Activated naive CD8-positive, alpha-beta T cell treated with anti-CD3 and anti-CD28 coated beads for 36 hours (primary cell): ENCODE data around the gene ARFIP1. TPM values are rescaled to one million over a fixed set of nuclear protein-coding genes. Genes with fewer than 3 reads are reported as not detected.
A peak's percentile ranks its signal among the peaks of the same experiment; 100 is the strongest.
"Not testable (repeated sequence)": the region's sequence is repeated elsewhere in the genome, so short reads cannot be mapped to it uniquely, and the experiment has no call there.

Experiments
- DNase-seq: peaks from one replicate; pipeline ENCODE4 v3.0.0; 2021
- H3K27ac Mint-ChIP-seq: one replicate; pipeline ENCODE4 v1.8.0; 2022; ENCODE audit warnings: mild to moderate bottlenecking, moderate library complexity, mixed read lengths
- H3K27me3 Mint-ChIP-seq: one replicate; pipeline ENCODE4 v1.8.0; 2022; ENCODE audit warnings: mild to moderate bottlenecking, mixed read lengths
- H3K36me3 Mint-ChIP-seq: one replicate; pipeline ENCODE4 v1.8.0; 2021; ENCODE audit warnings: mild to moderate bottlenecking, mixed read lengths
- H3K4me1 Mint-ChIP-seq: one replicate; pipeline ENCODE4 v1.8.0; 2021; ENCODE audit warnings: mixed read lengths
- H3K4me3 Mint-ChIP-seq: one replicate; pipeline ENCODE4 v1.8.0; 2022; ENCODE audit warnings: mild to moderate bottlenecking, moderate library complexity, mixed read lengths
- H3K9me3 Mint-ChIP-seq: one replicate; pipeline ENCODE4 v1.8.0; 2022; ENCODE audit warnings: mixed read lengths
- total RNA-seq, 2 experiments: library from RNA; stranded (reverse); gene quantifications; one replicate each; pipeline ENCODE4 v1.2.3, GENCODE V29; 2021

ARFIP1 gene
- total RNA-seq: 10 to 100 TPM; 10.3 to 12.1 TPM

GRCh38 chr4:152779513-152780266 lies at the start of gene ARFIP1, which contains the start of gene TIGD4:
TSS of gene ARFIP1 (plus strand) at chr4:152779954. CDS start at chr4:152829634, 49,680 bp downstream.
TSS of gene TIGD4 (minus strand) at chr4:152779730. CDS start at chr4:152771004, 8,726 bp downstream.
- Mint-ChIP-seq H3K27me3 (peaks cover 16% of the 10 kb centered on the region), H3K36me3 (peaks cover 2% of the 10 kb centered on the region), H3K9me3 (no peaks in the 10 kb centered on the region), H3K27ac (peak within 1 kb of the TSS; percentile 84), H3K4me3 (peak within 1 kb of the TSS; percentile 99), H3K4me1 (peaks cover 34% of the 10 kb centered on the region)
- DNase-seq: peak; percentile 96

GRCh38 chr4:152731997-152732396 lies 47.8 kb upstream of the ARFIP1 start:
- Mint-ChIP-seq H3K4me3 (no peak overlapping the region), H3K9me3 (no peaks in the 10 kb centered on the region)

DNA sequence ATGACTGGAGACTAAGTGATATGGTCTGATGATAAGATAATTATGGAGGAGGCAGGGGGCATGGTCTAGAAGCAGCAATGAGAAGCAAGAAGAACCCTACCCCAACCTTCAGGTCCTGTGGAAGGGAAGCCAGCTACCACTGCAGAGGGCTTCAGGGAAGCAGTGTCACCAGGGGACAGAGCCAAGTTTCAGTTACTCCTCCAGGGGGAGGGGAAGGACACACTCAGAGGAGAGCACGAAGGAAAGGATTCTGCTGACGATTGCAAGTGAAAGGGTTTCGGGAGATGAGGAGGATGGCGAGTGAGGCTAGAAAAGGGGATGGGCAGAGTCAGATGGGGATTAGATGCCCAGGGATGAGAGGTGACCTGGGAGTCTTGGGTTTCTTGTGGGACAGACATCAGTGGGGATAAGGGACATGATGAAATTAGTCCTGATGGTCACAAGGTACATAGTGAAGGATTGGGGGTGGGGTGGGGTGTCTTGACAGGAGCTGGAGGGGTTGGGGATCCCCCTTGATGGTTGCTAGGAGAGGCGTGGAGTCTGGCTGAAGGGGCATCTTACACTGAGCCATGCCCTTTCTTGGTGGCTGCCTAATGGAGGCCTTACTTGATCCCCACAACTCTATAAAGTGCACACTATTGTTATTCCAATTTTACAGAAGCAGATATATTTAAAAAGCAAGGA lies 45.6 kb upstream of the ARFIP1 start:
- H3K9me3 Mint-ChIP-seq: no peaks in the 10 kb centered on the region
- H3K4me1 Mint-ChIP-seq: peaks cover 2% of the 10 kb centered on the region
- H3K36me3 Mint-ChIP-seq: no peaks in the 10 kb centered on the region
- H3K27me3 Mint-ChIP-seq: peaks cover 3% of the 10 kb centered on the region
- no peak overlapping the region for H3K4me3 Mint-ChIP-seq
- H3K27ac Mint-ChIP-seq: no peak overlapping the region
- no peak for DNase-seq

More at GRCh38 chr4:152731997-152732396, 47.8 kb upstream of the ARFIP1 start:
- Mint-ChIP-seq H3K36me3 (no peaks in the 10 kb centered on the region), H3K27me3 (peaks cover 3% of the 10 kb centered on the region), H3K4me1 (peaks cover 2% of the 10 kb centered on the region), H3K27ac (no peak overlapping the region)
- DNase-seq: no peak

GRCh38 chr4:152734699-152735050 lies 45.1 kb upstream of the ARFIP1 start:
- H3K4me3 Mint-ChIP-seq: no peak overlapping the region
- peaks cover 3% of the 10 kb centered on the region for H3K27me3 Mint-ChIP-seq
- no peak for DNase-seq
- H3K36me3 Mint-ChIP-seq: no peaks in the 10 kb centered on the region
- H3K4me1 Mint-ChIP-seq: peaks cover 2% of the 10 kb centered on the region
- H3K27ac Mint-ChIP-seq: no peak overlapping the region
- no peaks in the 10 kb centered on the region for H3K9me3 Mint-ChIP-seq

- H3K4me1 Mint-ChIP-seq: peaks cover 2% of the 10 kb centered on the region
- no peaks in the 10 kb centered on the region for H3K9me3 Mint-ChIP-seq
- H3K27ac Mint-ChIP-seq: no peak overlapping the region
- DNase-seq: no peak
- peaks cover 3% of the 10 kb centered on the region for H3K27me3 Mint-ChIP-seq
- no peaks in the 10 kb centered on the region for H3K36me3 Mint-ChIP-seq
- no peak overlapping the region for H3K4me3 Mint-ChIP-seq
Observed at GRCh38 chr4:152735396-152735859, 44.3 kb upstream of the ARFIP1 start.

GRCh38 chr4:152735906-152736305 lies 43.8 kb upstream of the ARFIP1 start:
- Mint-ChIP-seq H3K4me1 (peaks cover 2% of the 10 kb centered on the region), H3K27ac (no peak overlapping the region), H3K4me3 (no peak overlapping the region)

DNA sequence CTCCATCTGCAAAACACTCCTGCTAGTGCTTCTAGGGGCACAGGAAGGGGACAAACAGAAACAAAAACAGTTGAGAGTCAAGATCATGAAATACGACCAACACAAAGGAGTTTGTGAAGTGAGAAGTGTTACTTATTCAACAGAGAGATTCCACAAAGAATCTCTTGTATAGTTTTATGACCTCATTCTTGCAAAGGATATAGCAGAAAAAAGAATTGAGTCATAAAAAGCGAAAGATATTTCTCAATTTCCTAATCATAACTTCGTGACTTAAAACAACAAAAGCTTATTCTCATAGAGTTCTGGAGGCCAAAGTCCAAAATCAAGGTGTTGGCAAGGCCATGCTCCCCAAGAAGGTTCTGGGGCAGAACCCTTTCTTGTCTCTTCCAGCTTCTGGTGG lies 40.9 kb upstream of the ARFIP1 start:
- Mint-ChIP-seq H3K9me3 (no peaks in the 10 kb centered on the region), H3K27ac (no peak overlapping the region), H3K4me3 (no peak overlapping the region), H3K27me3 (peaks cover 3% of the 10 kb centered on the region), H3K4me1 (peaks cover 2% of the 10 kb centered on the region), H3K36me3 (no peaks in the 10 kb centered on the region)
- no peak for DNase-seq

More at GRCh38 chr4:152735906-152736305, 43.8 kb upstream of the ARFIP1 start:
- peaks cover 3% of the 10 kb centered on the region for H3K27me3 Mint-ChIP-seq
- no peaks in the 10 kb centered on the region for H3K36me3 Mint-ChIP-seq
- DNase-seq: no peak
- no peaks in the 10 kb centered on the region for H3K9me3 Mint-ChIP-seq

- no peak overlapping the region for H3K4me3 Mint-ChIP-seq
- no peaks in the 10 kb centered on the region for H3K36me3 Mint-ChIP-seq
- H3K9me3 Mint-ChIP-seq: no peaks in the 10 kb centered on the region
- no peaks in the 10 kb centered on the region for H3K27me3 Mint-ChIP-seq
- no peak overlapping the region for H3K27ac Mint-ChIP-seq
- DNase-seq: no peak
- H3K4me1 Mint-ChIP-seq: no peaks in the 10 kb centered on the region
Observed at GRCh38 chr4:152747444-152747843, 32.3 kb upstream of the ARFIP1 start.

DNA sequence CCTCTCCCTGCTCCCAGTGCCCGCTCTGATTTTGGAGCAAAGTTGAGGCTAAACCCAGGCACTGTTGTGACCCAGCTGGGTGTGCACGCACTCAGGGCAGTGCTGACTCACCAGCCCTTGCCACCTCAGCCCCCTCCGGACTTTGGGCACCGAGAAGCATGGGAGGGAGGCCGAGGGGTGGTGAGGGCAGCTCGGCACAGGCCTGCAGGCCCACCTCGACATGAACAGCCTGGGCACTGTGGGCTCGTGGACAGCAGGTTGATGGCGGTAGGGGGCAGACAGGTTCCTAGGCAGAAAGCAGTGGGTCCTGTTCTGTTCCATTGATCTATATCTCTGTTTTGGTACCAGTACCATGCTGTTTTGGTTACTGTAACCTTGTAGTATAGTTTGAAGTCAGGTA lies 31.1 kb upstream of the ARFIP1 start:
- no peaks in the 10 kb centered on the region for H3K36me3 Mint-ChIP-seq
- no peak overlapping the region for H3K27ac Mint-ChIP-seq
- no peak overlapping the region for H3K4me3 Mint-ChIP-seq
- no peak for DNase-seq
- no peaks in the 10 kb centered on the region for H3K9me3 Mint-ChIP-seq
- H3K4me1 Mint-ChIP-seq: no peaks in the 10 kb centered on the region
- no peaks in the 10 kb centered on the region for H3K27me3 Mint-ChIP-seq

DNA sequence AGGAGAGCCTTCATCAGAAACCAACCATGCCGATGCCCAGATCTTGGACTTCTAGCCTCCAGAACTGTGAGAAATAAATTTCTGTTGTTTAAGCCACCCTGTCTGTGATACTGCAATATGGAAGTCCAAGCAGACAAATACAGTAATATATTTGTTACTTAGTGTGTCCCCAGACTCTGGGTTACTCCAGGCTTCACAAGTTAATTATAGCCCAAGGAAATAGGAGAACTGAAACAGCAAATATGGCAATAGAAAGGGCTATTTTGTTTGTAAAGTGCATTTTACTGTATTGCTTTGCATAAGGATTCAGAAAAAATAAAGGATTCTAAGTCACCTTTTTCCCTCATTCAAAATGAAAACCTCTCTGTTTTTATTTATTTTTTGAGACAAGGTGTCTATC lies 16.0 kb upstream of the ARFIP1 start:
- no peak for DNase-seq
- no peaks in the 10 kb centered on the region for H3K9me3 Mint-ChIP-seq
- H3K36me3 Mint-ChIP-seq: no peaks in the 10 kb centered on the region
- H3K4me1 Mint-ChIP-seq: no peaks in the 10 kb centered on the region
- H3K4me3 Mint-ChIP-seq: no peak overlapping the region
- H3K27me3 Mint-ChIP-seq: peaks cover 6% of the 10 kb centered on the region
- no peak overlapping the region for H3K27ac Mint-ChIP-seq

DNA sequence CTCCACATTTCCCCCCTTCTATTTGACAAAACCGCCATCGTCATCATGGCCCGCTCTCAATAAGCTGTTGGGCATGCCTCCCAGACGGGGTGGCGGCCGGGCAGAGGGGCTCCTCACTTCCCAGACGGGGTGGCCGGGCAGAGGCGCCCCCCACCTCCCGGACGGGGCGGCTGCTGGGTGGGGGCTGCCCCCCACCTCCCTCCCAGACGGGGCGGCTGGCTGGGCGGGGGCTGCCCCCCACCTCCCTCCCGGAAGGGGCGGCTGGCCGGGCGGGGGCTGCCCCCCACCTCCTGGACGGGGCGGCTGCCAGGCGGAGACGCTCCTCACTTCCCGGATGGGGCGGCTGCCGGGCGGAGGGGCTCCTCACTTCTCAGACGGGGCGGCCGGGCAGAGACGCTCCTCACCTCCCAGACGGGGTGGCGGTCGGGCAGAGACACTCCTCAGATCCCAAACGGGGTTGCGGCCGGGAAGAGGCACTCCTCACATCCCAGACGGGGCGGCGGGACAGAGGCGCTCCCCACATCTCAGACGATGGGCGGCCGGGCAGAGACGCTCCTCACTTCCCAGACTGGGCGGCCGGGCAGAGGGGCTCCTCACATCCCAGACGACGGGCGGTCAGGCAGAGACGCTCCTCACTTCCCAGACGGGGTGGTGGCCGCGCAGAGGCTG lies 14.6 kb upstream of the ARFIP1 start:
- H3K27me3 Mint-ChIP-seq, H3K27ac Mint-ChIP-seq, H3K4me1 Mint-ChIP-seq, H3K9me3 Mint-ChIP-seq, H3K4me3 Mint-ChIP-seq, DNase-seq, H3K36me3 Mint-ChIP-seq: not testable (repeated sequence)

DNA sequence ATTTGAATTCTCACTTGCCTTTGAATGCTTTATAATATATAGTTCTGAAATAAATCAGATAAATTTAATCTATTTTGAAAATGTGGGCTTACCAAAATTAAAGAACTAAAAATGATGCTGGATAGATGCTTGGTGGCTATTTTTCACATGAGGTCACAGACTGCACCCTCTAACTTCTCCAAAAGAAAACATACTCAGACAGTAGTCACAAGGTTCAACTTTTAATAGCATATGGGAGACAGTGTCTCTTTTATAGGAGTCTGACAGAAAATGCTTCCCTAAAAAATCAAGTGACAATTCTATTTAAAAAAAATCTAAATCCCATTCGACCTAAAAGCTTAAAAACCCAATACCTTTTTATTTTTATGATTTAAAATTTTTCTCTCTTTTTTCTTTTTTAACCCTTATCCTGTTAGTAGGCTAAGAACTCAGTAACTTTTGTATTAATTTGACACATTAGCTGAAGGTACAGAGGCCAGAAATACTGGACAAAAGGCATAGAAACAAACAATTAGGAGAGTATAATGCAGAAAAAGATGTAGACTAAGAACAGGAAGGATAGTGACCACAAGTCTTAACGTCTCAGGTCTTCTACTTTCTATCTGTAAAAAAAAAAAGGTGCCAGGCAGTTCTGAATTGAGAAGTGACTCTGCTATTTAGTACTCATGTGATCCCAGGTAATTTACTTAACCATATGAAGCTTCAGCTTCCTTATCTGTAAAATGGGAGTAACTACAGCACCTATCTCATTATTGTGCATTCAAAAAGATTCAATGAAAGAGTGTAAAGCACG lies 7.8 kb upstream of the ARFIP1 start:
- no peak overlapping the region for H3K27ac Mint-ChIP-seq
- H3K27me3 Mint-ChIP-seq: peaks cover 8% of the 10 kb centered on the region
- no peak overlapping the region for H3K4me3 Mint-ChIP-seq
- H3K9me3 Mint-ChIP-seq: no peaks in the 10 kb centered on the region
- H3K36me3 Mint-ChIP-seq: no peaks in the 10 kb centered on the region
- no peak for DNase-seq
- peaks cover 3% of the 10 kb centered on the region for H3K4me1 Mint-ChIP-seq

GRCh38 chr4:152773339-152773738 lies 6.4 kb upstream of the ARFIP1 start:
- Mint-ChIP-seq H3K36me3 (no peaks in the 10 kb centered on the region), H3K4me3 (no peak overlapping the region), H3K4me1 (peaks cover 7% of the 10 kb centered on the region), H3K27me3 (peaks cover 16% of the 10 kb centered on the region), H3K9me3 (no peaks in the 10 kb centered on the region), H3K27ac (no peak overlapping the region)
- no peak for DNase-seq

DNA sequence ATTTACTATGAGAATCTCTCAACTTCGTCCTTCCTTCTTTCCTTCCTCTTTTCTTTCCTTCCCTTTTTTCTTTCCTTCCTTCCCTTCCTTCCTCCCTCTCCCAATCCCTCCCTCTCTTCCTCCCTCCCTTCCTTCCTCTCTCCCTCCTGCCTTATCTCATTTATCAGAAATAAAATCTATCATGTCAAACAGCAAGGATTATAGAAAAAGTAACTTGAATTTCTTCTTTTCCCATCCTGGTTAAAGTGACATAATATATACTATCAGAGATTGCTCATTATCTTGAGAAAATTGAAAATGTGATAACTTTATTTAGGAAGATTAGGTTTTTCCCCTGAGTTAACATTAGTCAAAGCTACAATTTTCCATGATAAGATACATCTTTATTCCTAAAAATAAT lies 5.8 kb upstream of the ARFIP1 start:
- Mint-ChIP-seq H3K9me3 (no peaks in the 10 kb centered on the region), H3K4me3 (no peak overlapping the region), H3K36me3 (no peaks in the 10 kb centered on the region), H3K4me1 (peaks cover 12% of the 10 kb centered on the region), H3K27me3 (peaks cover 16% of the 10 kb centered on the region), H3K27ac (no peak overlapping the region)
- DNase-seq: no peak

DNA sequence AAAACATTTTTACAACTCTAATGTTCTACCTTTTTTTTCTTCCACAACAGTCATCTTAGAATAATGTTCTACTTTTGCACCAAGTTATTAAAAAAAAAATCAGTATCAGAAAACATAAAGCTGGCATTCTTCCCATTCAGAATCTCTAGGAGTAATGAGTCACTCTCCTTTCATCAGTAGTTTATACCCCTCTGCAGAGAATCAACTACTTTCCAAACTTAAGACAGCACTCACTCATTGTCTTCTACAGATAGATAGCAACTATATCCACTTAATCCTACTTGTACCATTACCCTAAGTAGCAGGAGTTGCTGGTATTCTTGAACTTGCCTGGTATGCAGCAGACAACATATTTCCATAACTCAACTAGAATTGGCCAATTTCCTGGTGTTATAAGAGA lies 3.4 kb upstream of the ARFIP1 start:
- Mint-ChIP-seq H3K4me1 (peaks cover 16% of the 10 kb centered on the region), H3K4me3 (no peak overlapping the region), H3K36me3 (no peaks in the 10 kb centered on the region), H3K27me3 (peaks cover 16% of the 10 kb centered on the region), H3K9me3 (no peaks in the 10 kb centered on the region), H3K27ac (no peak overlapping the region)
- no peak for DNase-seq
